Brain microvascular endothelial cell (primary cell): ENCODE measurements around the gene AUNIP.

Source experiments
- DNase-seq: peaks from one replicate; pipeline ENCODE4 v3.0.0-alpha.2; 2020
- H3K27ac ChIP-seq: fragments of 250-450 bp; sonication (Bioruptor Pico); 2 replicates; pipeline ENCODE4 v1.5.1; 2020; ENCODE audit warnings: mild to moderate bottlenecking, moderate library complexity
- H3K27me3 ChIP-seq: fragments of 250-450 bp; sonication (Bioruptor Pico); replicated peaks from 2 replicates; pipeline ENCODE4 v1.5.1; 2020; ENCODE audit warnings: mild to moderate bottlenecking
- H3K36me3 ChIP-seq: fragments of 250-450 bp; sonication (Bioruptor Pico); replicated peaks from 2 replicates; pipeline ENCODE4 v1.5.1; 2020; ENCODE audit warnings: mild to moderate bottlenecking
- H3K4me3 ChIP-seq: 2 replicates; pipeline ENCODE4 v1.5.1; 2011; ENCODE audit warnings: low read depth, mild to moderate bottlenecking, control low read depth, low read length, moderate library complexity
- CTCF ChIP-seq: IDR thresholded peaks from 2 replicates; pipeline ENCODE4 v1.5.1; 2011; ENCODE audit warnings: low read depth, mild to moderate bottlenecking, moderate library complexity, low read length, control low read depth, inconsistent platforms; ENCODE audit errors: missing control alignments
- in situ Hi-C: cut with HindIII; loops from 2 replicates; pipeline ENCODE4 v1.10.0; 2017; ENCODE audit warnings: low sequenced_read_pairs, low pct_ligation_motif_present

The AUNIP gene

GRCh38 chr1:25786887-25787759 lies 72.1 kb downstream of the AUNIP start:
- H3K27me3 ChIP-seq, result no peaks in the 10 kb centered on the region
- no peak for DNase-seq
- no peak overlapping the region for H3K27ac ChIP-seq
- in situ Hi-C loops, result loop anchor here (25.0 kb wide), 1 partner anchor 175 kb away; the partner anchor contains the start of gene MAN1C1
- no peaks in the 10 kb centered on the region for H3K36me3 ChIP-seq
- H3K4me3 ChIP-seq, result no peak overlapping the region
- TF ChIP-seq CTCF, result peak; percentile 9

- in situ Hi-C loops, result loop anchor here (25.0 kb wide), 1 partner anchor 173 kb away; the partner anchor contains the start of gene MAN1C1
- Histone ChIP-seq H3K27me3 (no peaks in the 10 kb centered on the region), H3K4me3 (no peak overlapping the region), H3K36me3 (no peaks in the 10 kb centered on the region), H3K27ac (no peak overlapping the region)
- no peak for DNase-seq
- TF ChIP-seq CTCF, result no peak
Observed at GRCh38 chr1:25785333-25786067, 73.8 kb downstream of the AUNIP start.

- TF ChIP-seq CTCF, result no peak
- H3K36me3 ChIP-seq, result no peaks in the 10 kb centered on the region
- H3K27ac ChIP-seq, result no peak overlapping the region
- in situ Hi-C loops, result loop anchor here (25.0 kb wide), 1 partner anchor 172 kb away; the partner anchor contains the start of gene MAN1C1
- DNase-seq, result peak; percentile 27
- no peaks in the 10 kb centered on the region for H3K27me3 ChIP-seq
- H3K4me3 ChIP-seq, result no peak overlapping the region
Observed at GRCh38 chr1:25784575-25785051, 74.6 kb downstream of the AUNIP start.
